Small intestine (tissue), 7 donors: ENCODE data around the gene CAV2. TPM values are rescaled to one million over a fixed set of nuclear protein-coding genes. Genes with fewer than 3 reads are reported as not detected.

Experiments
- DNase-seq, 2 donors: peaks; one replicate each; pipeline versions ENCODE4 v3.0.0 to v3.0.0-alpha.2; 2013
- FAIRE-seq: peaks from 2 replicates; lab custom pipeline; 2012; peaks lifted over from hg19 to GRCh38; lab: Jason Lieb, UNC
- H3K27ac ChIP-seq, 3 donors: one replicate each; pipeline ENCODE4 v1.5.1; 2013; ENCODE audit warnings: low read length in 2 of 3, mild to moderate bottlenecking in 2 of 3, control low read depth in 1 of 3, inconsistent platforms in 1 of 3, low read depth in 1 of 3, moderate library complexity in 1 of 3
- H3K27me3 ChIP-seq, 3 donors: one replicate each; pipeline ENCODE4 v1.6.1; 2013; ENCODE audit warnings: low read length in 3 of 3, inconsistent platforms in 1 of 3; ENCODE audit not compliant: control insufficient read depth in 3 of 3, insufficient read depth in 3 of 3
- H3K36me3 ChIP-seq, 3 donors: one replicate each; pipeline ENCODE4 v1.6.1; 2013; ENCODE audit warnings: low read length in 3 of 3, inconsistent platforms in 1 of 3, low read depth in 1 of 3, mild to moderate bottlenecking in 1 of 3, moderate library complexity in 1 of 3; ENCODE audit not compliant: control insufficient read depth in 3 of 3, insufficient read depth in 2 of 3
- H3K4me1 ChIP-seq, 3 donors: one replicate each; pipeline ENCODE4 v1.6.1; 2013; ENCODE audit warnings: low read length in 2 of 3, inconsistent platforms in 1 of 3, low read depth in 1 of 3, mild to moderate bottlenecking in 1 of 3, moderate library complexity in 1 of 3; ENCODE audit not compliant: control insufficient read depth in 3 of 3, insufficient read depth in 2 of 3
- H3K4me3 ChIP-seq, 3 donors: one replicate each; pipeline ENCODE4 v1.5.1; 2013; ENCODE audit warnings: low read length in 3 of 3, control low read depth in 1 of 3, inconsistent platforms in 1 of 3, low read depth in 1 of 3, mild to moderate bottlenecking in 1 of 3, moderate library complexity in 1 of 3
- H3K9me3 ChIP-seq, 2 donors: one replicate each; pipeline ENCODE4 v1.6.1; 2013; ENCODE audit warnings: low read depth in 1 of 2, low read length in 1 of 2; ENCODE audit not compliant: control insufficient read depth in 2 of 2, insufficient read depth in 1 of 2
- WGBS, 3 donors: extraction: QIAGEN DNeasy Blood & Tissue Kit; methylation state at CpG; one replicate each; pipeline ENCODE4 v1.1.7; 2013; 5-methylcytosine and 5-hydroxymethylcytosine counted together
- polyA plus RNA-seq, 4 donors: library from polyadenylated mRNA; stranded (reverse) in 3 of 4; unstranded in 1 of 4; fragments of 200-250 nt in 3 of 4; fragments of 120-200 nt in 1 of 4; gene quantifications; one replicate each; pipeline versions ENCODE4 v1.2.1 to v1.2.3, GENCODE V29; 2013
- donor health status: healthy with polysubstance abuse.
- donor health status: control.
- donor health status: control.
- donor health status: Bipolar disorder and iron deficiency.
- donor health status: healthy.

The CAV2 gene
- polyA plus RNA-seq, 4 donors, result 7.2 to 25.5 (median 12.3) TPM

- no peaks in the 10 kb centered on the region for H3K9me3 ChIP-seq
- H3K36me3 ChIP-seq, result no peaks in the 10 kb centered on the region
- DNase-seq (no peak), FAIRE-seq (no peak)
- H3K27ac ChIP-seq, result no peak overlapping the region
- 87 to 92% (median 89%) methylated on average over 6 of the region's 6 CpGs for WGBS, 3 donors
- H3K4me1 ChIP-seq, result peaks cover 2 to 10% (median 3%) of the 10 kb centered on the region in 3 donors
- no peak overlapping the region for H3K4me3 ChIP-seq
- H3K27me3 ChIP-seq, result peaks cover 0 to 16% (median 3%) of the 10 kb centered on the region in 3 donors
These were observed 21.6 kb downstream of the CAV2 start for GRCh38 chr7:116521046-116521664.

- DNase-seq (no peak), FAIRE-seq (no peak)
- H3K4me3 ChIP-seq, result no peak overlapping the region
- H3K36me3 ChIP-seq, result no peaks in the 10 kb centered on the region
- peaks cover 0 to 25% (median 3%) of the 10 kb centered on the region in 3 donors for H3K27me3 ChIP-seq
- peaks cover 2 to 16% (median 3%) of the 10 kb centered on the region in 3 donors for H3K4me1 ChIP-seq
- no peaks in the 10 kb centered on the region for H3K9me3 ChIP-seq
- no peak overlapping the region for H3K27ac ChIP-seq
- WGBS, 3 donors, result 75 to 86% (median 80%) methylated on average over 5 of the region's 5 CpGs
These were observed 22.7 kb downstream of the CAV2 start for GRCh38 chr7:116522247-116522646.

- no peak for FAIRE-seq
- Histone ChIP-seq H3K27me3 (peaks cover 0 to 28% (median 0%) of the 10 kb centered on the region in 3 donors), H3K4me3 (no peak overlapping the region), H3K4me1 (peaks cover 2 to 16% (median 3%) of the 10 kb centered on the region in 3 donors), H3K27ac (peak overlapping the region in 2 of 3 donors; percentile 52 to 88), H3K36me3 (no peaks in the 10 kb centered on the region), H3K9me3 (no peaks in the 10 kb centered on the region)
- WGBS, 3 donors, result 30 to 38% (median 30%) methylated on average over 8 to 10 of the region's 10 CpGs
- DNase-seq, result no peak
These were observed 24.7 kb downstream of the CAV2 start for GRCh38 chr7:116524221-116524608.

GRCh38 chr7:116524609-116525297 is 25.2 kb downstream of the CAV2 start, which contains the start of gene CAV1:
CAV1 (plus strand) TSS chr7:116525036; CDS start chr7:116525063, 27 bp downstream.
- H3K27ac ChIP-seq, result peak within 1 kb of the TSS; percentile 44 to 88 (median 52)
- WGBS, 3 donors, result 1% methylated on average over 42 of the region's 42 CpGs
- FAIRE-seq, result no peak

GRCh38 chr7:116525298-116525912 is 25.9 kb downstream of the CAV2 start:
- H3K4me3 ChIP-seq, result peak overlapping the region; percentile 40 to 60 (median 50)
- peak; percentile 19 to 50 for DNase-seq
- 1% methylated on average over 35 to 36 of the region's 36 CpGs for WGBS, 3 donors

More at GRCh38 chr7:116524609-116525297, 25.2 kb downstream of the CAV2 start, which contains the start of gene CAV1:
- DNase-seq, result peak; percentile 38 to 62
- Histone ChIP-seq H3K36me3 (no peaks in the 10 kb centered on the region), H3K9me3 (no peaks in the 10 kb centered on the region), H3K4me3 (peak within 1 kb of the TSS; percentile 40 to 60 (median 50)), H3K27me3 (peaks cover 0 to 28% (median 0%) of the 10 kb centered on the region in 3 donors), H3K4me1 (peaks cover 2 to 16% (median 3%) of the 10 kb centered on the region in 3 donors)

GRCh38 chr7:116525913-116526861 is 26.6 kb downstream of the CAV2 start:
- H3K27me3 ChIP-seq, result peaks cover 0 to 28% (median 0%) of the 10 kb centered on the region in 3 donors
- no peaks in the 10 kb centered on the region for H3K36me3 ChIP-seq
- peak overlapping the region; percentile 40 to 60 (median 50) for H3K4me3 ChIP-seq
- WGBS, 3 donors, result 1% methylated on average over 70 to 83 of the region's 83 CpGs
- peaks cover 2 to 16% (median 3%) of the 10 kb centered on the region in 3 donors for H3K4me1 ChIP-seq
- peak overlapping the region; percentile 44 to 88 (median 52) for H3K27ac ChIP-seq
- no peak for FAIRE-seq
- DNase-seq, result peak; percentile 58 to 81
- H3K9me3 ChIP-seq, result no peaks in the 10 kb centered on the region

More at GRCh38 chr7:116525298-116525912, 25.9 kb downstream of the CAV2 start:
- Histone ChIP-seq H3K9me3 (no peaks in the 10 kb centered on the region), H3K27ac (peak overlapping the region in 2 of 3 donors; percentile 52 to 88), H3K27me3 (peaks cover 0 to 28% (median 0%) of the 10 kb centered on the region in 3 donors), H3K36me3 (no peaks in the 10 kb centered on the region), H3K4me1 (peaks cover 2 to 16% (median 3%) of the 10 kb centered on the region in 3 donors)
- FAIRE-seq, result no peak

GRCh38 chr7:116526897-116527296 is 27.4 kb downstream of the CAV2 start:
- DNase-seq (no peak), FAIRE-seq (no peak)
- peak overlapping the region in 1 of 3 donors; percentile 2 for H3K27ac ChIP-seq
- H3K36me3 ChIP-seq, result no peaks in the 10 kb centered on the region
- peak overlapping the region in 1 of 3 donors; percentile 50 for H3K4me3 ChIP-seq
- WGBS, 3 donors, result 39 to 53% (median 40%) methylated on average over 5 of the region's 5 CpGs
- H3K27me3 ChIP-seq, result peaks cover 0 to 28% (median 0%) of the 10 kb centered on the region in 3 donors
- H3K9me3 ChIP-seq, result no peaks in the 10 kb centered on the region
- peaks cover 2 to 16% (median 3%) of the 10 kb centered on the region in 3 donors for H3K4me1 ChIP-seq
